Activated CD8-positive, alpha-beta memory T cell treated with anti-CD3 and anti-CD28 coated beads, Interleukin-2, amount 50 U/mL, for 1 hour (primary cell): ENCODE measurements around the gene CHI3L2.
"Not testable (repeated sequence)": the region's sequence is repeated elsewhere in the genome, so short reads cannot be mapped to it uniquely, and the experiment has no call there.

Source experiments
- DNase-seq: peaks from one replicate; pipeline ENCODE4 v3.0.0-alpha.2; 2020; ENCODE audit errors: extremely low read depth

Gene CHI3L2

GRCh38 chr1:111202366-111202706 is 25.2 kb upstream of the CHI3L2 start:
- DNase-seq: no peak

GRCh38 chr1:111202707-111203623 is 24.5 kb upstream of the CHI3L2 start:
- no peak for DNase-seq

- peak; percentile 74 for DNase-seq
Observed at GRCh38 chr1:111203681-111204200, 23.8 kb upstream of the CHI3L2 start.

GRCh38 chr1:111204201-111204982 is 23.1 kb upstream of the CHI3L2 start:
- no peak for DNase-seq

- DNase-seq: no peak
Observed at GRCh38 chr1:111204983-111205713, 22.4 kb upstream of the CHI3L2 start.

GRCh38 chr1:111205714-111206050 is 21.8 kb upstream of the CHI3L2 start:
- no peak for DNase-seq

- no peak for DNase-seq
Observed at GRCh38 chr1:111208921-111209320, 18.6 kb upstream of the CHI3L2 start.

GRCh38 chr1:111209622-111210021 is 17.9 kb upstream of the CHI3L2 start:
- DNase-seq: no peak

- DNase-seq: no peak
Observed at GRCh38 chr1:111211921-111212320, 15.6 kb upstream of the CHI3L2 start.

GRCh38 chr1:111212634-111213335 is 14.7 kb upstream of the CHI3L2 start:
- DNase-seq: no peak

- no peak for DNase-seq
Observed at GRCh38 chr1:111213412-111213811, 14.1 kb upstream of the CHI3L2 start.

GRCh38 chr1:111214074-111214801 is 13.3 kb upstream of the CHI3L2 start:
- DNase-seq: no peak

GRCh38 chr1:111214884-111215283 is 12.6 kb upstream of the CHI3L2 start:
- peak; percentile 51 for DNase-seq

- not testable (repeated sequence) for DNase-seq
Observed at GRCh38 chr1:111215285-111215684, 12.2 kb upstream of the CHI3L2 start.

GRCh38 chr1:111216751-111217150 is 10.8 kb upstream of the CHI3L2 start:
- DNase-seq: no peak

- DNase-seq: no peak
Observed at GRCh38 chr1:111217183-111217910, 10.2 kb upstream of the CHI3L2 start.

GRCh38 chr1:111218701-111219556 is 8.6 kb upstream of the CHI3L2 start:
- DNase-seq: no peak

- DNase-seq: no peak
Observed at GRCh38 chr1:111219557-111220286, 7.8 kb upstream of the CHI3L2 start.
